Lower leg skin (tissue), 3 donors: Measurements from ENCODE around the gene KIRREL3.

ENCODE experiments used
- POLR2A ChIP-seq, 2 donors: fragments of 450-650 bp; IDR thresholded peaks; one replicate each; pipeline ENCODE4 v1.6.1; 2016 to 2017; ENCODE audit warnings: antibody characterized with exemption in 2 of 2, mild to moderate bottlenecking in 1 of 2, moderate library complexity in 1 of 2
- TF ChIP-seq, protein P1 (sequence below), 3 donors: fragments of 450-650 bp; IDR thresholded peaks; one replicate each; pipeline ENCODE4 v1.5.1; 2016; ENCODE audit warnings: antibody characterized with exemption in 3 of 3, mild to moderate bottlenecking in 3 of 3, moderate library complexity in 2 of 3

DNA sequence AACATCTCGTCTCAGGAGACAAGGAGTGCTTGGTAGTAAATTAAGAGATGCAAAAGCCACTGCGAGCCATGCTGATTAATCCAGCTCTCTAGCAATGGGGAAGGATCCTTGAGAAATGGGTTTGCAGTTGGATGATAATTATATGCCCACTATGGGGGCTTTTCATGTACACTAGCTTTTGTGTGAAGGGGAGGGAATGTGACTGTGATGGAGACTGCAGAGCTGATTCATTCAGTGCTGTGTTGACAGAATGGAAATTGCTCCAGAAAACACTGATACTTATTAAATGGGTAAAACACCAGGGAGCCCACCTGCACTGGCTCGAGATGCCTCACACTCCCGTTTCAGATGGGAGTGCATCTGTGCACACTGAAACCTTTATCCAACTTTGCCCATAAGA is 37.0 kb upstream of the KIRREL3 start:
- TF ChIP-seq, protein P1, sequence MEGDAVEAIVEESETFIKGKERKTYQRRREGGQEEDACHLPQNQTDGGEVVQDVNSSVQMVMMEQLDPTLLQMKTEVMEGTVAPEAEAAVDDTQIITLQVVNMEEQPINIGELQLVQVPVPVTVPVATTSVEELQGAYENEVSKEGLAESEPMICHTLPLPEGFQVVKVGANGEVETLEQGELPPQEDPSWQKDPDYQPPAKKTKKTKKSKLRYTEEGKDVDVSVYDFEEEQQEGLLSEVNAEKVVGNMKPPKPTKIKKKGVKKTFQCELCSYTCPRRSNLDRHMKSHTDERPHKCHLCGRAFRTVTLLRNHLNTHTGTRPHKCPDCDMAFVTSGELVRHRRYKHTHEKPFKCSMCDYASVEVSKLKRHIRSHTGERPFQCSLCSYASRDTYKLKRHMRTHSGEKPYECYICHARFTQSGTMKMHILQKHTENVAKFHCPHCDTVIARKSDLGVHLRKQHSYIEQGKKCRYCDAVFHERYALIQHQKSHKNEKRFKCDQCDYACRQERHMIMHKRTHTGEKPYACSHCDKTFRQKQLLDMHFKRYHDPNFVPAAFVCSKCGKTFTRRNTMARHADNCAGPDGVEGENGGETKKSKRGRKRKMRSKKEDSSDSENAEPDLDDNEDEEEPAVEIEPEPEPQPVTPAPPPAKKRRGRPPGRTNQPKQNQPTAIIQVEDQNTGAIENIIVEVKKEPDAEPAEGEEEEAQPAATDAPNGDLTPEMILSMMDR (IDR thresholded peaks at IDR 0.05): no peak
- no peak for TF ChIP-seq POLR2A (IDR thresholded peaks at IDR 0.05)
